Keratinocyte (primary cell): Measurements from ENCODE around the gene POU2F2. TPM values are rescaled to one million over a fixed set of nuclear protein-coding genes. Genes with fewer than 3 reads are reported as not detected.

Experiments used
- DNase-seq: peaks from one replicate; pipeline ENCODE4 v3.0.0-alpha.2; 2011; ENCODE audit warnings: low read depth, missing footprints, low spot score
- FAIRE-seq: peaks from 2 replicates; lab custom pipeline; 2011; peaks lifted over from hg19 to GRCh38; lab: Jason Lieb, UNC
- H2AFZ ChIP-seq: 2 replicates; pipeline ENCODE4 v1.6.0; 2012; ENCODE audit warnings: low read length, control low read depth, inconsistent platforms; ENCODE audit not compliant: control insufficient read depth
- H3K27ac ChIP-seq: 2 replicates; pipeline ENCODE4 v1.5.1; 2011; ENCODE audit warnings: low read length; ENCODE audit not compliant: control insufficient read depth, insufficient read depth
- H3K27me3 ChIP-seq: 3 replicates; pipeline ENCODE4 v1.6.0; 2011; ENCODE audit warnings: low read length; ENCODE audit not compliant: control insufficient read depth, insufficient read depth; ENCODE audit errors: extremely low read depth
- H3K36me3 ChIP-seq, 2 experiments: 2 replicates in 1 of 2; 3 replicates in 1 of 2; pipeline ENCODE4 v1.5.1; 2011; ENCODE audit warnings: low read length in 2 of 2, mild to moderate bottlenecking in 1 of 2; ENCODE audit not compliant: control insufficient read depth in 2 of 2, insufficient read depth in 2 of 2; ENCODE audit errors: extremely low read depth in 1 of 2
- H3K4me1 ChIP-seq: 3 replicates; pipeline ENCODE4 v1.5.1; 2011; ENCODE audit warnings: low read length; ENCODE audit not compliant: control insufficient read depth, insufficient read depth; ENCODE audit errors: extremely low read depth
- H3K4me2 ChIP-seq: 3 replicates; pipeline ENCODE4 v1.6.0; 2011; ENCODE audit warnings: low read depth, low read length; ENCODE audit not compliant: control insufficient read depth, insufficient read depth; ENCODE audit errors: extremely low read depth
- H3K4me3 ChIP-seq, 3 experiments: fragments of 200-600 bp in 1 of 3; sonication (generic) in 1 of 3; 2 replicates in 2 of 3; 3 replicates in 1 of 3; pipeline ENCODE4 v1.5.1; 2011 to 2016; ENCODE audit warnings: low read length in 3 of 3, mild to moderate bottlenecking in 3 of 3, control low read depth in 2 of 3, inconsistent platforms in 1 of 3, low read depth in 1 of 3, mixed read lengths in 1 of 3, mixed run types in 1 of 3, moderate library complexity in 1 of 3; ENCODE audit not compliant: control insufficient read depth in 2 of 3, insufficient read depth in 2 of 3; ENCODE audit errors: extremely low read depth in 1 of 3
- H3K79me2 ChIP-seq: 2 replicates; pipeline ENCODE4 v1.6.0; 2012; ENCODE audit warnings: low read length; ENCODE audit not compliant: control insufficient read depth, insufficient read depth
- H3K9ac ChIP-seq: 3 replicates; pipeline ENCODE4 v1.6.0; 2011; ENCODE audit warnings: low read length; ENCODE audit not compliant: control insufficient read depth, insufficient read depth; ENCODE audit errors: extremely low read depth
- H3K9me1 ChIP-seq: 3 replicates; pipeline ENCODE4 v1.6.0; 2011; ENCODE audit warnings: low read length; ENCODE audit not compliant: control insufficient read depth, insufficient read depth; ENCODE audit errors: extremely low read depth
- H3K9me3 ChIP-seq: 2 replicates; pipeline ENCODE4 v1.5.1; 2012; ENCODE audit warnings: low read depth, low read length; ENCODE audit not compliant: control insufficient read depth
- H4K20me1 ChIP-seq: 3 replicates; pipeline ENCODE4 v1.6.0; 2011; ENCODE audit warnings: low read length; ENCODE audit not compliant: control insufficient read depth, insufficient read depth; ENCODE audit errors: extremely low read depth
- EZH2 ChIP-seq: IDR thresholded peaks from one replicate; pipeline ENCODE4 v1.6.1; 2012; ENCODE audit warnings: inconsistent platforms, mild to moderate bottlenecking, low read length, moderate library complexity
- dilution Hi-C: fragments of 300-500 bp; cut with MboI; formaldehyde crosslinking; loops from one replicate; pipeline ENCODE4 v1.7.0; 2020; ENCODE audit warnings: low sequenced_read_pairs; ENCODE audit not compliant: extremely low pct_ligation_motif_present
- polyA plus RNA-seq, 5 experiments: library from polyadenylated mRNA; depleted of rRNA in 3 of 5; stranded (reverse) in 3 of 5; stranded (forward) in 1 of 5; unstranded in 1 of 5; fragments of >200 nt; gene quantifications; 1 replicate in 1 of 5; 2 replicates in 3 of 5; 3 replicates in 1 of 5; pipeline versions ENCODE4 v1.2.1 to v1.2.3, GENCODE V29; 2011 to 2012; ENCODE audit warnings: missing spikeins in 2 of 5, low read depth in 1 of 5, low replicate concordance in 1 of 5
- TF ChIP-seq, protein P1 (sequence below), 3 experiments: IDR thresholded peaks in 1 of 3; conservative IDR thresholded peaks in 1 of 3; optimal IDR thresholded peaks in 1 of 3; 2 replicates in 2 of 3; 3 replicates in 1 of 3; pipeline versions ENCODE3 to v1.5.1; 2011; ENCODE audit warnings: low read length in 3 of 3, mild to moderate bottlenecking in 3 of 3, moderate library complexity in 2 of 3, control low read depth in 1 of 3, inconsistent platforms in 1 of 3; ENCODE audit not compliant: insufficient read depth in 2 of 3; ENCODE audit errors: extremely low read depth in 1 of 3

Gene POU2F2
- polyA plus RNA-seq, 1 donor (not counting 4 experiments of a cell fraction or from before 2014, with no cell fraction given): 7.0 TPM

GRCh38 chr19:42054205-42054604 lies 78.0 kb downstream of the POU2F2 start:
- peaks cover 34% of the 10 kb centered on the region for H3K4me1 ChIP-seq
- dilution Hi-C loops: no loop called here
- no peak overlapping the region for H2AFZ ChIP-seq
- H3K4me3 ChIP-seq: no peak overlapping the region
- no peaks in the 10 kb centered on the region for H3K9me3 ChIP-seq
- no peak overlapping the region for H3K4me2 ChIP-seq
- TF ChIP-seq EZH2: no peak
- TF ChIP-seq, protein P1, sequence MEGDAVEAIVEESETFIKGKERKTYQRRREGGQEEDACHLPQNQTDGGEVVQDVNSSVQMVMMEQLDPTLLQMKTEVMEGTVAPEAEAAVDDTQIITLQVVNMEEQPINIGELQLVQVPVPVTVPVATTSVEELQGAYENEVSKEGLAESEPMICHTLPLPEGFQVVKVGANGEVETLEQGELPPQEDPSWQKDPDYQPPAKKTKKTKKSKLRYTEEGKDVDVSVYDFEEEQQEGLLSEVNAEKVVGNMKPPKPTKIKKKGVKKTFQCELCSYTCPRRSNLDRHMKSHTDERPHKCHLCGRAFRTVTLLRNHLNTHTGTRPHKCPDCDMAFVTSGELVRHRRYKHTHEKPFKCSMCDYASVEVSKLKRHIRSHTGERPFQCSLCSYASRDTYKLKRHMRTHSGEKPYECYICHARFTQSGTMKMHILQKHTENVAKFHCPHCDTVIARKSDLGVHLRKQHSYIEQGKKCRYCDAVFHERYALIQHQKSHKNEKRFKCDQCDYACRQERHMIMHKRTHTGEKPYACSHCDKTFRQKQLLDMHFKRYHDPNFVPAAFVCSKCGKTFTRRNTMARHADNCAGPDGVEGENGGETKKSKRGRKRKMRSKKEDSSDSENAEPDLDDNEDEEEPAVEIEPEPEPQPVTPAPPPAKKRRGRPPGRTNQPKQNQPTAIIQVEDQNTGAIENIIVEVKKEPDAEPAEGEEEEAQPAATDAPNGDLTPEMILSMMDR (optimal IDR thresholded peaks at IDR 0.05 in 1 of 3, IDR thresholded peaks at IDR 0.05 in 1 of 3, conservative IDR thresholded peaks at IDR 0.05 in 1 of 3; ENCODE audit: extremely low read depth in 1 of 3, insufficient read depth in 2 of 3, low read length in 3 of 3): no peak
- H3K27me3 ChIP-seq: no peaks in the 10 kb centered on the region
- DNase-seq (no peak), FAIRE-seq (no peak)
- H3K27ac ChIP-seq: no peak overlapping the region
- no peaks in the 10 kb centered on the region for H3K36me3 ChIP-seq
- H3K79me2 ChIP-seq: no peaks in the 10 kb centered on the region
- no peak overlapping the region for H3K9ac ChIP-seq
- H4K20me1 ChIP-seq: no peaks in the 10 kb centered on the region
- H3K9me1 ChIP-seq: no peaks in the 10 kb centered on the region

GRCh38 chr19:42053037-42053935 lies 79.0 kb downstream of the POU2F2 start:
- Histone ChIP-seq H2AFZ (no peak overlapping the region), H3K4me2 (peak overlapping the region; percentile 56), H3K27ac (no peak overlapping the region), H3K27me3 (no peaks in the 10 kb centered on the region), H3K9me1 (no peaks in the 10 kb centered on the region), H3K79me2 (no peaks in the 10 kb centered on the region), H4K20me1 (no peaks in the 10 kb centered on the region), H3K4me1 (peaks cover 39% of the 10 kb centered on the region), H3K9ac (no peak overlapping the region), H3K9me3 (no peaks in the 10 kb centered on the region), H3K36me3 (no peaks in the 10 kb centered on the region), H3K4me3 (no peak overlapping the region)
- no peak for DNase-seq
- TF ChIP-seq, protein P1 (optimal IDR thresholded peaks at IDR 0.05 in 1 of 3, IDR thresholded peaks at IDR 0.05 in 1 of 3, conservative IDR thresholded peaks at IDR 0.05 in 1 of 3; ENCODE audit: extremely low read depth in 1 of 3, insufficient read depth in 2 of 3, low read length in 3 of 3): no peak
- TF ChIP-seq EZH2: no peak
- peak; percentile 85 for FAIRE-seq
- dilution Hi-C loops: no loop called here
